ENCODE data around the gene OR13J1.

- peak; percentile 73 for TF ChIP-seq CTCF (IDR thresholded peaks at IDR 0.05; ENCODE audit: low read depth, low read length, missing input control)
- peak; percentile 88 to 92 for TF ChIP-seq RAD21 (IDR thresholded peaks at IDR 0.05)
- TF ChIP-seq HNF4G (IDR thresholded peaks at IDR 0.05), result no peak
Observed at GRCh38 chr9:35903049-35903448, 32.8 kb upstream of the OR13J1 start.
